AG04449 (cell line): ENCODE data around the gene ADAMTSL1.

Experiments used
- CTCF ChIA-PET: fragments of 350-600 bp; formaldehyde crosslinking; extraction: SDS; loops from one replicate; lab custom pipeline; 2021; ENCODE audit warnings: antibody characterized with exemption; lab: Yijun Ruan, JAX
- POLR2A ChIA-PET: fragments of 400-600, 350-600 bp; formaldehyde crosslinking; extraction: SDS; loops from one replicate; lab custom pipeline; 2020; ENCODE audit warnings: antibody characterized with exemption, inconsistent platforms; lab: Yijun Ruan, JAX
- DNase-seq: peaks from one replicate; pipeline ENCODE4 v3.0.0-alpha.2; 2010; ENCODE audit warnings: low read depth, low spot score
- H3K4me3 ChIP-seq: 2 replicates; pipeline ENCODE4 v1.5.1; 2011; ENCODE audit warnings: low read depth, mild to moderate bottlenecking, control low read depth, low read length
- TF ChIP-seq, protein P1 (sequence below): IDR thresholded peaks from one replicate; pipeline ENCODE4 v1.5.1; 2011; ENCODE audit warnings: mild to moderate bottlenecking, moderate library complexity, low read length, control low read depth, inconsistent platforms; ENCODE audit not compliant: insufficient read depth; ENCODE audit errors: missing control alignments

ADAMTSL1 gene

DNA sequence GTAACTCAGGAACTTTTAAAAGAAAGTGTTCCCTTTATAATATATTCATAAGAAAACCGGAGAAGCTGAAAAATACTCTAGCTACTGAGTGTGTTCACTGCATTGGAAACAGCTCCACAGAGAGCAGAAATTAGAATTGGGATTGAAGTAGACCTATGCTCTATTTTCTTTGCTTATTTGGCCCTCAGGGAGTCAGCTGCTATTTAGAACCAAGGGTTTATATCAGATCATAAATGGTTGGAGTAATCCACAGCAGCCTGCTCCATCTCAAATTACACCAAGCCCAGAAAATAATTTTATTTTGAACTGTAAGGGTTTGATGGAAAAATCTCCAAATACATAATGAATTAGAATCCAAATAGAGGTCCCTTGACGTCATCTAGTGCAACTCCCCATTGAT, 202.6 kb downstream of the ADAMTSL1 start:
- TF ChIP-seq, protein P1, sequence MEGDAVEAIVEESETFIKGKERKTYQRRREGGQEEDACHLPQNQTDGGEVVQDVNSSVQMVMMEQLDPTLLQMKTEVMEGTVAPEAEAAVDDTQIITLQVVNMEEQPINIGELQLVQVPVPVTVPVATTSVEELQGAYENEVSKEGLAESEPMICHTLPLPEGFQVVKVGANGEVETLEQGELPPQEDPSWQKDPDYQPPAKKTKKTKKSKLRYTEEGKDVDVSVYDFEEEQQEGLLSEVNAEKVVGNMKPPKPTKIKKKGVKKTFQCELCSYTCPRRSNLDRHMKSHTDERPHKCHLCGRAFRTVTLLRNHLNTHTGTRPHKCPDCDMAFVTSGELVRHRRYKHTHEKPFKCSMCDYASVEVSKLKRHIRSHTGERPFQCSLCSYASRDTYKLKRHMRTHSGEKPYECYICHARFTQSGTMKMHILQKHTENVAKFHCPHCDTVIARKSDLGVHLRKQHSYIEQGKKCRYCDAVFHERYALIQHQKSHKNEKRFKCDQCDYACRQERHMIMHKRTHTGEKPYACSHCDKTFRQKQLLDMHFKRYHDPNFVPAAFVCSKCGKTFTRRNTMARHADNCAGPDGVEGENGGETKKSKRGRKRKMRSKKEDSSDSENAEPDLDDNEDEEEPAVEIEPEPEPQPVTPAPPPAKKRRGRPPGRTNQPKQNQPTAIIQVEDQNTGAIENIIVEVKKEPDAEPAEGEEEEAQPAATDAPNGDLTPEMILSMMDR: no peak
- ChIA-PET POLR2A (no interaction called here), CTCF (no interaction called here)
- no peak overlapping the region for H3K4me3 ChIP-seq
- DNase-seq: no peak

DNA sequence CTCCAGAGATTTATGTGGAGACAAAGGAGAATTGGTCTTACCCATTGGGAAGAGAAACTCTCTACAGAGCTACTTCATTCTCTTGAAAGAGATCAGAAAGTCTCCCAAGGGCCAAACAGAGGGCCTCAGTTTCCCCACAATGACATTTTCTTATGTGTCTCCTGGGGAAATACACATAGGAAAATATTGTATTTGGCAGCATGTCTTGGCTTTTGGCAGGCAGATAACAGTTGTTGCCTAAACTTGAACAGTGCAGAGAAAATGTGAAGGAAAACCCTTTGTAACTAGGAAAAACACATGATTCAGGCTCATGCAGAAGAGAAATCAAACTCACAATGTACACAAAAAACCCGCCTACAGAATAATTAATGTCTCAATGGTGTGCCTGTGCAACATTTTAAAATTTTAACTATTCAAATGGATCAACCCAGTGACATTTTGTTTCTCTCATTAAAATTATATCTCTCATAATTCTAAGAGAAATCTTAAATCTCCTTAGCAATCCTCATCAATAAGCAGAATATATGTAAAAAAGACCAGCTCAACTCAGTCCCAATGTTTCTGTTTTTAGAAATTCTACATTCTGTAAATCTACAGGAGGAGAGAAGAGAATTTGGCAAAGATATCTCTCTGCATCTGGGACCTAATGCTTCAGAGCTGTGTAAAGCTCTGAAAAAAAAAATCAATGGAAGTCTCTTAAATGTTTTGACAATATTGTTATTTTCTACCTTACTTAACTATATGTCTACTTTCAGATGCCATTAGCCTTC, 205.1 kb downstream of the ADAMTSL1 start:
- TF ChIP-seq, protein P1: no peak
- ChIA-PET POLR2A (no interaction called here), CTCF (no interaction called here)
- no peak overlapping the region for H3K4me3 ChIP-seq
- no peak for DNase-seq

DNA sequence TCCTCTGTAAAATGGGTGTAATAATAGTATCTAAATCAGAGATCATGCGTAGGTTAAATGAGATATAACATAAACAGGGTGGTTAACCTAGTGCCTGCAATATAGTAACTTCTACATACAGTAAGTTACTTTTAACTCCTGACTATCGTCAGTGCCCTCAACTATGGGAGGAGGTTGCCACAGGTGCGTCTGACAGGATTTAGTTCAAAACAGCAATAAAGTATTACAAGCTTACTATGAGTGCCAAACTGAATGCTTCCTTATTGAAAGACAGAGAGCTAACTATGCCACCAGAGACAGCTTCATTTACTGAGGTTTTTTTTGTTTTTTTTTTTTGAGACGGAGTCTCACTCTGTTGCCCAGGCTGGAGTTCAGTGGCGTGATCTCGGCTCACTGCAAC, 209.0 kb downstream of the ADAMTSL1 start:
- DNase-seq: no peak
- H3K4me3 ChIP-seq: no peak overlapping the region
- ChIA-PET POLR2A (no interaction called here), CTCF (no interaction called here)
- TF ChIP-seq, protein P1: no peak

DNA sequence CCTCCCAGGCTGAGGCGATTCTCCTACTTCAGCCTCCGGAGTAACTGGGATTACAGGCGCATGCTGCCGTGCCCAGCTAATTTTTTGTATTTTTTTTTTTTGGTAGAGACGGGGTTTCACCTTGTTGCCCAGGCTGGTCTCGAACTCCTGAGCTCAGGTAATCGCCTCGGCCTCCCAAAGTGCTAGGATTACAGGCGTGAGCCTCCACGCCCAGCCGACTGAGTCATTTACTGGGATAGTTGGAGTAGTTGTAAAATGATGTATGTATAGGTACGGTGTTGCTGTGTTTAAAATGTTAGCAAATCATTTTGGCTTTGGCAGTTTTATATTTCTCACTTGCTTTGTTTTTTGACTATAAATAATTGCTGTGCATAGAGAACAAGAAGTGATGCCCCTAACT, 209.4 kb downstream of the ADAMTSL1 start:
- ChIA-PET POLR2A (no interaction called here), CTCF (interaction anchor here (1.3 kb wide), 1 partner anchor 17 kb away, joined by 4 read pairs; no protein-coding TSS in a partner anchor)
- no peak overlapping the region for H3K4me3 ChIP-seq

DNA sequence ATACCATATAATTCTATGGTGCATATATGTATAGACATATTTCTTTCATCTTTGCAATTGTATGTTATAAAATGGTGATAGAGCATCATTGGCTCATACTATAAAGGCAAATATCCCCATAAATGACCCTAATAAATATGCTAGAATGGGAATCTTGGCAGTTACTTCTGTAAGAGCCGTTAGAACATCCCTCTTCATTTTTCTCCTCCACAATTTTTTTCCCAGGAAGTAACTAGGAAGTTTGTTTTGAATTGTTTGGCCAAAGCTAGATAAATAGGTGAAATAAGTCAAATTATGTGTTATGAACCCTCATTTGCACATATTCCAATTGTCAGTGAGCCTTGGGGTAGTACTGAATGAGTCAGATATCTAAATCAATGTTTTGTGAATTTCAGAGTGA, 209.9 kb downstream of the ADAMTSL1 start:
- ChIA-PET POLR2A (no interaction called here), CTCF (interaction anchor here (1.3 kb wide), 1 partner anchor 17 kb away, joined by 4 read pairs; no protein-coding TSS in a partner anchor)
- H3K4me3 ChIP-seq: no peak overlapping the region
- DNase-seq: no peak
- TF ChIP-seq, protein P1: no peak

More for the DNA sequence above, 209.4 kb downstream of the ADAMTSL1 start:
- DNase-seq: no peak
- TF ChIP-seq, protein P1: no peak

DNA sequence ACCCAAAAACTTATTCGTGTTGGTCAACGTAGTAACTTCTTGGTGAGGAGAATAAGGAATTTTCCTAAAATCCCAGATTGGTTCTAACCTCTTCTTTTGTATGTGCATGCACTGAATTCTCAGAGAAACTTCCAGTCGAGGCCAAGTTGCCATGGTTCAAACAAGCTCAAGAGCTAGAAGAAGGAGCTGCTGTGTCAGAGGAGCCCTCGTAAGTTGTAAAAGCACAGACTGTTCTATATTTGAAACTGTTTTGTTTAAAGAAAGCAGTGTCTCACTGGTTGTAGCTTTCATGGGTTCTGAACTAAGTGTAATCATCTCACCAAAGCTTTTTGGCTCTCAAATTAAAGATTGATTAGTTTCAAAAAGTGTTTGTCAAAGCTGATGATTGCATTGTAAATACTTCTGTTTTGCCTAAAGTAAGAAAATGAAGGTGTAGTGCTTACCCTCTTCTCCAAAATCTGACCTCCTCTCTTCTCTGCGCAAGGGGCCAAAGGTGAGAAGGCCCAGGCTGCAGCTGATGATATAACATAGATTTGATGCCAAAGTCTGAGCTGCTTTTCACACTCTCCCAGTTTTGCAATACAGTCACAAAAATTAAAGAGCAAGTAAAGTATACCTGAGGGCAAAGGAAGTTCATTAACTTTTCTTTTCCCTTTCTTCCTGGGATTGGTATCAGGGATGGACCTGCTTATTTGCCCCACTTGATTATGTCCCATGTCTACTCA, 210.8 kb downstream of the ADAMTSL1 start:
- CTCF ChIA-PET: interaction anchor here (1.3 kb wide), 1 partner anchor 18 kb away, joined by 4 read pairs; no protein-coding TSS in a partner anchor
- POLR2A ChIA-PET: interaction anchor here (0.6 kb wide), 1 partner anchor 560 kb away, joined by 3 read pairs; no protein-coding TSS in a partner anchor
- no peak for DNase-seq
- H3K4me3 ChIP-seq: no peak overlapping the region
- TF ChIP-seq, protein P1: no peak
